Vagina (tissue), 2 donors: ENCODE data around the gene PLEKHA4. TPM values are rescaled to one million over a fixed set of nuclear protein-coding genes. Genes with fewer than 3 reads are reported as not detected.
A peak's percentile ranks its signal among the peaks of the same experiment; 100 is the strongest.

Experiments
- DNase-seq, 2 donors: peaks; one replicate each; pipeline ENCODE4 v3.0.0-alpha.2; 2017; ENCODE audit errors: extremely low spot score in 2 of 2
- H3K27ac ChIP-seq: fragments of 200-600 bp; sonication (generic); one replicate; pipeline ENCODE4 v1.5.1; 2019
- H3K27me3 ChIP-seq: fragments of 200-600 bp; sonication (generic); one replicate; pipeline ENCODE4 v1.5.1; 2019
- H3K36me3 ChIP-seq, 2 donors: fragments of 200-600 bp; sonication (generic); one replicate each; pipeline ENCODE4 v1.5.1; 2017 to 2019
- H3K4me1 ChIP-seq: fragments of 200-600 bp; sonication (generic); one replicate; pipeline ENCODE4 v1.5.1; 2019
- H3K4me3 ChIP-seq, 2 donors: fragments of 200-600 bp; sonication (generic); 1 replicate in 1 of 2; 2 replicates in 1 of 2; pipeline ENCODE4 v1.5.1; 2016 to 2019
- H3K9me3 ChIP-seq: fragments of 200-600 bp; sonication (generic); one replicate; pipeline ENCODE4 v1.5.1; 2019
- POLR2A ChIP-seq, 2 donors: fragments of 450-650 bp; IDR thresholded peaks; one replicate each; pipeline ENCODE4 v1.6.1; 2017; ENCODE audit warnings: antibody characterized with exemption in 2 of 2, mild to moderate bottlenecking in 2 of 2, moderate library complexity in 2 of 2
- POLR2AphosphoS5 ChIP-seq, 2 donors: sonication (generic); formaldehyde crosslinking; IDR thresholded peaks; one replicate each; pipeline ENCODE4 v1.9.0; 2017; ENCODE audit warnings: antibody characterized with exemption in 2 of 2, mild to moderate bottlenecking in 2 of 2, low read depth in 1 of 2; ENCODE audit not compliant: insufficient read depth in 1 of 2
- intact Hi-C: fragments of 100-400 bp; cut with DNase I; formaldehyde crosslinking; loops from one replicate; pipeline ENCODE4 v1.15.1; 2023
- total RNA-seq: library from RNA; depleted of rRNA; stranded (reverse); fragments of >200 nt; gene quantifications from one replicate; pipeline ENCODE4 v1.2.3, GENCODE V29; 2016
- TF ChIP-seq, protein P1 (sequence below), 3 experiments: fragments of 450-650 bp in 2 of 3; fragments of 200-600 bp in 1 of 3; sonication (generic) in 1 of 3; IDR thresholded peaks; one replicate each; pipeline ENCODE4 v1.5.1; 2017 to 2019; ENCODE audit warnings: antibody characterized with exemption in 3 of 3, mild to moderate bottlenecking in 2 of 3, moderate library complexity in 2 of 3

The PLEKHA4 gene
- total RNA-seq, 1 donor from 2014 or later = 37.1 TPM

DNA sequence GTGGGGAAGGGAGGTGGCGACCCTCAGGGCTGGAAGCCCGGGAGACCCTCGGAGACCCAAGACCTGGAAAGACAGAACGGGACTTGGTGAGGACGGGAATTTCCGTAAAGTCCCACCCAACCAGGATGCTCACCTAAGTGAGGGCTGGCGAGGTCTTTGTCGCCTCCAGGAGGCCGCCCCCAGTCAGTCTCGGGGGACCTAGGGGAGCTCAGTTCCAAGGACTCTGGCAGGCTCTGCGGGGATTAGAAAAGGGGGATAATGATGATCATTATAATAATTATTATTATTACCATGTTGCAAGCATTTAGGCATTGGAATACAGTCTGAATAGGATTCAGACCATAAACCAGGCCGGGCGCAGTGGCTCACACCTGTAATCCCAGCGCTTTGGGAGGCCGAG lies 23.0 kb downstream of the PLEKHA4 start:
- intact Hi-C loops = no loop called here
- Histone ChIP-seq H3K36me3 (peaks cover 0 to 22% of the 10 kb centered on the region in 2 donors), H3K27me3 (no peaks in the 10 kb centered on the region), H3K4me3 (no peak overlapping the region), H3K4me1 (no peaks in the 10 kb centered on the region), H3K27ac (no peak overlapping the region), H3K9me3 (no peaks in the 10 kb centered on the region)
- DNase-seq = no peak
- TF ChIP-seq, protein P1, sequence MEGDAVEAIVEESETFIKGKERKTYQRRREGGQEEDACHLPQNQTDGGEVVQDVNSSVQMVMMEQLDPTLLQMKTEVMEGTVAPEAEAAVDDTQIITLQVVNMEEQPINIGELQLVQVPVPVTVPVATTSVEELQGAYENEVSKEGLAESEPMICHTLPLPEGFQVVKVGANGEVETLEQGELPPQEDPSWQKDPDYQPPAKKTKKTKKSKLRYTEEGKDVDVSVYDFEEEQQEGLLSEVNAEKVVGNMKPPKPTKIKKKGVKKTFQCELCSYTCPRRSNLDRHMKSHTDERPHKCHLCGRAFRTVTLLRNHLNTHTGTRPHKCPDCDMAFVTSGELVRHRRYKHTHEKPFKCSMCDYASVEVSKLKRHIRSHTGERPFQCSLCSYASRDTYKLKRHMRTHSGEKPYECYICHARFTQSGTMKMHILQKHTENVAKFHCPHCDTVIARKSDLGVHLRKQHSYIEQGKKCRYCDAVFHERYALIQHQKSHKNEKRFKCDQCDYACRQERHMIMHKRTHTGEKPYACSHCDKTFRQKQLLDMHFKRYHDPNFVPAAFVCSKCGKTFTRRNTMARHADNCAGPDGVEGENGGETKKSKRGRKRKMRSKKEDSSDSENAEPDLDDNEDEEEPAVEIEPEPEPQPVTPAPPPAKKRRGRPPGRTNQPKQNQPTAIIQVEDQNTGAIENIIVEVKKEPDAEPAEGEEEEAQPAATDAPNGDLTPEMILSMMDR (IDR thresholded peaks at IDR 0.05) = no peak
- no peak for TF ChIP-seq POLR2A (IDR thresholded peaks at IDR 0.05)
- no peak for TF ChIP-seq POLR2AphosphoS5 (IDR thresholded peaks at IDR 0.05; ENCODE audit: insufficient read depth in 1 of 2, low read depth in 1 of 2)

DNA sequence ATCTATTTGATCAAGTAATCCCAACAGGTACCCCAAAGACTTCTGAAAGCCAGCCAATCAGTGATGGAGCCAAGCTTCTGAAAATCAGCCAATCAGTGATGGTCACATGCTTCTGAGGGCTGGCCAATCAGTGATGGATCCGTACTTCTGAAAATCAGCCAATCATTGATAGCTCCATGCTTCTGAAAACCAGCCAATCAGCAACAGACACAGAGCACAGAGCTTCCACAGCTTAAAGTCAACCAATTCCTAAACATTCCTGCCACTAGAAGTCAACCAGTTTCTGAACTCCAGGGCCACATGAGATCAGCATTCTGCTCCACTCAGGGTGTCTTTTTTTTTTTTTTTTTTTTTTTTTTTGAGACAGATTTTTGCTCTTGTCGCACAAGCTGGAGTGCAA lies 23.9 kb downstream of the PLEKHA4 start:
- H3K4me3 ChIP-seq = no peak overlapping the region
- H3K4me1 ChIP-seq = no peaks in the 10 kb centered on the region
- no peak for DNase-seq
- peaks cover 0 to 22% of the 10 kb centered on the region in 2 donors for H3K36me3 ChIP-seq
- TF ChIP-seq POLR2A (IDR thresholded peaks at IDR 0.05) = no peak
- TF ChIP-seq, protein P1 (IDR thresholded peaks at IDR 0.05) = no peak
- no peak for TF ChIP-seq POLR2AphosphoS5 (IDR thresholded peaks at IDR 0.05; ENCODE audit: insufficient read depth in 1 of 2, low read depth in 1 of 2)
- H3K9me3 ChIP-seq = no peaks in the 10 kb centered on the region
- no peak overlapping the region for H3K27ac ChIP-seq
- H3K27me3 ChIP-seq = no peaks in the 10 kb centered on the region
- intact Hi-C loops = no loop called here

- intact Hi-C loops = no loop called here
- Histone ChIP-seq H3K9me3 (no peaks in the 10 kb centered on the region), H3K27me3 (no peaks in the 10 kb centered on the region), H3K4me3 (no peak overlapping the region), H3K4me1 (no peaks in the 10 kb centered on the region), H3K36me3 (peaks cover 0 to 20% of the 10 kb centered on the region in 2 donors), H3K27ac (no peak overlapping the region)
- TF ChIP-seq, protein P1 (IDR thresholded peaks at IDR 0.05) = peak; percentile 77 to 82 (median 81)
- TF ChIP-seq POLR2AphosphoS5 (IDR thresholded peaks at IDR 0.05; ENCODE audit: insufficient read depth in 1 of 2, low read depth in 1 of 2) = peak in 1 of 2 donors; percentile 28
- no peak for TF ChIP-seq POLR2A (IDR thresholded peaks at IDR 0.05)
- DNase-seq = no peak
These were observed 25.6 kb downstream of the PLEKHA4 start for GRCh38 chr19:48842789-48843162.

DNA sequence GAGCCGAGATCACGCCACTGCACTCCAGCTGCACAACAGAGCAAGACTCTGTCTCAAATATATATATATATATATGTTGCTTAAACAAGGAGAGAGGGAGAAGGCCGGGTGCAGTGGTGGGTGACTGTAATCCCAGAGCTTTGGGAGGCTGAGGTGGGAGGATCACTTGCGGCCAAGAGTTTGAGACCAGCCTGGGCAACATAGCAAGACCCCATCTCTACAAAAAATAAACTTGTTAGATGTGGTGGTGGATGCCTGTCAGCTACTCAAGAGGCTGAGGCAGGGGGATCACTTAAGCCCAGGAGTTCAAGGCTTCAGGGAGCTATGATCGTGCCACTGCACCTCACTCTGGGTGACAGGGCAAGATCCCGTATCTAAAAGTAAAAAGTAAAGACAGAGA lies 26.8 kb downstream of the PLEKHA4 start:
- Histone ChIP-seq H3K9me3 (no peaks in the 10 kb centered on the region), H3K36me3 (peaks cover 0 to 13% of the 10 kb centered on the region in 2 donors), H3K4me3 (no peak overlapping the region), H3K27ac (no peak overlapping the region), H3K27me3 (no peaks in the 10 kb centered on the region), H3K4me1 (peaks cover 3% of the 10 kb centered on the region)
- TF ChIP-seq POLR2A (IDR thresholded peaks at IDR 0.05) (no peak), POLR2AphosphoS5 (IDR thresholded peaks at IDR 0.05; ENCODE audit: insufficient read depth in 1 of 2, low read depth in 1 of 2) (no peak)
- TF ChIP-seq, protein P1 (IDR thresholded peaks at IDR 0.05) = no peak
- intact Hi-C loops = loop anchor here (2.0 kb wide), 1 partner anchor 53 kb away; no protein-coding TSS in a partner anchor
- DNase-seq = no peak

DNA sequence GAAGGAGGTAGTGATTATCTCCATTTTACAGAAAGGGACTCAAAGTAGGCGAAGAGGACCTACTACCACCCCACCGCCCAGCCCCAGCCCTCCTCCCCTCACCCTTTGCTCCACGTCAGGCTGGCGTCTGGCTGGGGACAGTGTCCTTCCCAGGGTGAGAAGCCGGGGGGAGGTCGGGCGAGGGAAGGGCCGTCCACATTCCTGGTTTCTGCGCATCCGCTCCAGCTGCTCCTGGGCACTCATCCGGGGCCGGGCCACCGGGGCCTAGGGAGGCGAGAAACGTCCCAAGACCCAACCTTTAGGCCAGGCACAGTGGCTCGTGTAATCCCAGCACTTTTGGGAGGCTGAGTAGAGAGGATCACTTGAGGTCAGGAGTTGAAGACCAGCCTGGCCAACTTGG lies 27.4 kb downstream of the PLEKHA4 start:
- H3K9me3 ChIP-seq = no peaks in the 10 kb centered on the region
- no peaks in the 10 kb centered on the region for H3K27me3 ChIP-seq
- intact Hi-C loops = loop anchor here (2.0 kb wide), 1 partner anchor 52 kb away; no protein-coding TSS in a partner anchor
- peaks cover 0 to 12% of the 10 kb centered on the region in 2 donors for H3K36me3 ChIP-seq
- peaks cover 8% of the 10 kb centered on the region for H3K4me1 ChIP-seq
- no peak overlapping the region for H3K4me3 ChIP-seq
- DNase-seq = no peak
- no peak overlapping the region for H3K27ac ChIP-seq
- TF ChIP-seq POLR2A (IDR thresholded peaks at IDR 0.05) (no peak), POLR2AphosphoS5 (IDR thresholded peaks at IDR 0.05; ENCODE audit: insufficient read depth in 1 of 2, low read depth in 1 of 2) (no peak)
